ENCODE measurements around the gene CDKN1A. TPM values are rescaled to one million over a fixed set of nuclear protein-coding genes. Genes with fewer than 3 reads are reported as not detected.

CDKN1A gene
- total and polyA plus RNA-seq, 9 of the 15 experiments (the other 6 are each of a cell fraction or from before 2014, with no cell fraction given) = 0.25 to 8.1 (median 5.1) TPM

- Histone ChIP-seq H3K9me1 (ENCODE audit: control insufficient read depth, insufficient read depth, low read length) (no peaks in the 10 kb centered on the region), H3K4me1 (replicated peaks in 1 of 2; ENCODE audit: control insufficient read depth in 2 of 2, insufficient read depth in 2 of 2, low read length in 2 of 2) (peaks cover 0 to 16% of the 10 kb centered on the region in 2 experiments; a peak in 3 of 5 replicates), H3K27me3 (ENCODE audit: control insufficient read depth in 2 of 2, insufficient read depth in 2 of 2, low read length in 2 of 2) (peaks cover 54 to 56% of the 10 kb centered on the region in 2 experiments), H3K9ac (ENCODE audit: insufficient read depth in 1 of 2, low read depth in 2 of 2, low read length in 2 of 2) (no peak overlapping the region), H3K36me3 (ENCODE audit: control insufficient read depth, insufficient read depth, low read length) (no peaks in the 10 kb centered on the region), H4K20me1 (replicated peaks; ENCODE audit: control insufficient read depth, insufficient read depth, low read length) (no peaks in the 10 kb centered on the region), H3K79me2 (ENCODE audit: control insufficient read depth, insufficient read depth, low read length) (no peaks in the 10 kb centered on the region), H3K9me3 (replicated peaks; ENCODE audit: control insufficient read depth, insufficient read depth, low read depth, low read length) (no peaks in the 10 kb centered on the region), H2AFZ (ENCODE audit: low read depth, low read length) (no peak overlapping the region), H3K4me2 (ENCODE audit: insufficient read depth, low read length) (no peak overlapping the region), H3K27ac (ENCODE audit: extremely low read depth, low read depth, low read length) (no peak overlapping the region), H3K4me3 (no peak overlapping the region)
- intact Hi-C loops (cut with micrococcal nuclease) (no loop called here), in situ Hi-C loops (cut with MboI) (no loop called here)
- CTCF ChIA-PET (ENCODE audit: low intra/inter-chr PET ratio) = no interaction called here
- BruUV-seq (replicated peaks) = no TSS peak
- no peak for ATAC-seq
- no peak for FAIRE-seq
- POLR2A ChIA-PET = interaction anchor here (0.6 to 1.2 kb wide), 4 partner anchors 9 to 57 kb away, joined by 3 to 4 read pairs (median 4); no protein-coding TSS in a partner anchor
- DNase-seq (ENCODE audit: extremely low read depth in 1 of 4, low spot score in 3 of 4) = no peak
- 36% methylated on average over 11 of the region's 11 CpGs for WGBS (ENCODE audit: insufficient coverage, low coverage, missing lambda C conversion rate)
- no peak for TF ChIP-seq CGGBP1 (CRISPR knock-in tag; IDR thresholded peaks at IDR 0.05)
- no peak for TF ChIP-seq POLR3A (IDR thresholded peaks at IDR 0.05; ENCODE audit: borderline replicate concordance, extremely low read depth, insufficient read depth, insufficient read length)
- no peak for TF ChIP-seq ZBTB2 (IDR thresholded peaks at IDR 0.05)
- no peak for TF ChIP-seq TEAD4 (IDR thresholded peaks at IDR 0.05; ENCODE audit: low read length)
- no peak for TF ChIP-seq TEAD4 (CRISPR knock-in tag; IDR thresholded peaks at IDR 0.05; ENCODE audit: borderline replicate concordance)
- no peak for TF ChIP-seq ZNF431 (CRISPR knock-in tag; IDR thresholded peaks at IDR 0.05)
- TF ChIP-seq SETDB1 (IDR thresholded peaks at IDR 0.05; ENCODE audit: low read length) = no peak
- TF ChIP-seq STAT5B (CRISPR knock-in tag; IDR thresholded peaks at IDR 0.05) = no peak
- no peak for TF ChIP-seq ZNF23 (CRISPR knock-in tag; IDR thresholded peaks at IDR 0.05)
- no peak for TF ChIP-seq HMBOX1 (IDR thresholded peaks at IDR 0.05)
- TF ChIP-seq ZBTB33 (CRISPR knock-in tag; IDR thresholded peaks at IDR 0.05) = no peak
- no peak for TF ChIP-seq SMARCA5 (IDR thresholded peaks at IDR 0.05)
- no peak for TF ChIP-seq ZNF764 (CRISPR knock-in tag; IDR thresholded peaks at IDR 0.05; ENCODE audit: low read depth)
- no peak for TF ChIP-seq ZBED1 (IDR thresholded peaks at IDR 0.05)
- TF ChIP-seq E4F1 (CRISPR knock-in tag; IDR thresholded peaks at IDR 0.05; ENCODE audit: borderline replicate concordance) = no peak
Observed at GRCh38 chr6:36651659-36652379, 26.7 kb upstream of the CDKN1A start.

All from K562 (cell line).